Measurements from ENCODE around the gene PSMD14. TPM values are rescaled to one million over a fixed set of nuclear protein-coding genes. Genes with fewer than 3 reads are reported as not detected.
A peak's percentile ranks its signal among the peaks of the same experiment; 100 is the strongest.

The PSMD14 gene
- total RNA-seq, 1 donor from 2014 or later, result 55.2 TPM

DNA sequence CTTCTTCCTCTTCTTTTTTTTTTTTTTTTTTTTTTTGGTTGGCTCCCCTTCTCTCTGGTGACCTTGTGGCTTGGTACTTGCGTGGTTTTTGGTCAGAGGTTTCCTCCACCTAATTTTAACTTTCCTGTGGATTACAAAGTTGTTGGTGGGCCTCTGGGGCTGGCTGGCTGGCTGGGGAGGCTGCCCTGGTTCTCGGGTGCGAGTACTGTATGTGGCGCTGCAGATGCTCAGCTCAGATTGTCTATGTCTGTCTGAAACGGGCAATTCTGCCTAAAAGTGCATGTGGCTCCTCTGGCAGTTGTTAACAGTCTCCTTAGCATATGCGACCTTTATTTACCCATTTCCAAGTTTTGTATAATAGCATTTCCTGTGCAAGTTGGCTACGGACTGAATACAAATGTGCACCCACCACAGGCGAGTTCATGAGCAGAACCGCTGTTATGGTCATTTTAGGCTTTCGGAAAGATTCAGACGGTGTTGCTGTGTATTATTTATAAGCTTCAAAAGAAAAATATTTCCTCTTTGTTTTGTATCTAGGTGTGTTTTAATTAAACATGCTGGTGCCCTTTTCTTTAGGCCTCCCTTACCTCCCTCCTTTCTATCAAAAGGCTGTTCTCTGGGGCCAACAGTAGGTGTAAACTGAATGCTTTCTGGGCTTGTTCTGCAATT, 112.3 kb downstream of the PSMD14 start:
- Mint-ChIP-seq H3K4me1 (ENCODE audit: low read depth) (peaks cover 14% of the 10 kb centered on the region), H3K36me3 (ENCODE audit: insufficient read depth) (no peaks in the 10 kb centered on the region), H3K4me3 (ENCODE audit: low read depth) (no peak overlapping the region), H3K27ac (no peak overlapping the region), H3K9me3 (ENCODE audit: low read depth) (no peaks in the 10 kb centered on the region), H3K27me3 (peaks cover 96% of the 10 kb centered on the region)
- no peak for TF ChIP-seq CTCF (IDR thresholded peaks at IDR 0.05; ENCODE audit: unreplicated experiment)
- no peak for DNase-seq (ENCODE audit: low spot score, unreplicated experiment)

DNA sequence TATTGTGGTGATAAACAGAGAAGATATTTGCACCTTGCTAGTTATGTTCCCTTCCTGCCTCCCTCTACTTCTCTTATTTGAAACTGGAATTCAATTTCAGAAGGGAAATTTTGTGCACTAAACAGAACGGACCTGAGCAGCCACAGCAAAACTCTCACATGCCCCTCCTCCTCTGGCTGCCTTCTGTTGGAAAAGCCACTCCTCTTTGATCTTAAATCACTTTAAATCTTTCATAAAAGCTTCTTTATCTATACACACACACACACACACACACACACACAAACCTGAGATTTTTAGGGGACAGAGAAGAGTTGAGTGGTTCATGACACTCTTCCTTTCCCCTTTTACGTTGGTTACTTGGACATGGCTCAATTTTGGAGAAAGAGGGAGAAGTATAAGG, 113.5 kb downstream of the PSMD14 start:
- Mint-ChIP-seq H3K9me3 (ENCODE audit: low read depth) (no peaks in the 10 kb centered on the region), H3K27me3 (peaks cover 96% of the 10 kb centered on the region), H3K36me3 (ENCODE audit: insufficient read depth) (no peaks in the 10 kb centered on the region), H3K4me1 (ENCODE audit: low read depth) (peaks cover 8% of the 10 kb centered on the region), H3K27ac (no peak overlapping the region), H3K4me3 (ENCODE audit: low read depth) (no peak overlapping the region)
- no peak for DNase-seq (ENCODE audit: low spot score, unreplicated experiment)
- no peak for TF ChIP-seq CTCF (IDR thresholded peaks at IDR 0.05; ENCODE audit: unreplicated experiment)

DNA sequence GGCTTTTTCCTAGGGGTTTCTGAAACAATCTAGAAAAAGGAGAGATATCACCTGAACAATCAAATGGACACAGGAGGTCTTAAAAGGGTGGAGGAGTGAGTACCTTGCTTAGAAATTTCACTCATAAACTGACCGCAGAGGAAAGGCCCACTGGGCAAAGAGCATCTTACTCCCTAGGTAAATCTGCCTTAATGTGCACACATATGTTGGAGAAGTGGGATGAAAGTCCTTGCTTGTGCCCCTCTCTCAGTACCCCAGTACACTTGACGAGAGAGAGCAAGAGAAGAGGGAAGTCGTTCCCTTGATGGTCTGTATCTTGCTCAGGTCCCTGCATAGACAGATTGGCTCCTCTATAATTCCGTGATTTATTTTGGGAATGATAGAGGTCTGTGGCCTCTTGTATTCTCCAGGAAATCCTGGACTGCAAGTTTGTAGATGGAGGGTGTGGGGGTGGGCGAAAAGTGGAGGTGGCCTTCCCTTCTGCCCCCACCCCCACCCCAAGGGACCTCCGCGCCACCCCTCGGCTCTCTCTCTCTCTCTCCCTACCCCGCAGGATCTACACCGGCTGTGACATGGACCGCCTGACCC, 114.7 kb downstream of the PSMD14 start:
- Mint-ChIP-seq H3K9me3 (ENCODE audit: low read depth) (no peaks in the 10 kb centered on the region), H3K36me3 (ENCODE audit: insufficient read depth) (no peaks in the 10 kb centered on the region), H3K4me1 (ENCODE audit: low read depth) (peaks cover 5% of the 10 kb centered on the region), H3K27ac (no peak overlapping the region), H3K4me3 (ENCODE audit: low read depth) (peak overlapping the region; percentile 49), H3K27me3 (peaks cover 96% of the 10 kb centered on the region)
- DNase-seq (ENCODE audit: low spot score, unreplicated experiment), result no peak
- TF ChIP-seq CTCF (IDR thresholded peaks at IDR 0.05; ENCODE audit: unreplicated experiment), result no peak

- no peaks in the 10 kb centered on the region for H3K9me3 Mint-ChIP-seq (ENCODE audit: low read depth)
- no peak for TF ChIP-seq CTCF (IDR thresholded peaks at IDR 0.05; ENCODE audit: unreplicated experiment)
- H3K27me3 Mint-ChIP-seq, result peaks cover 93% of the 10 kb centered on the region
- H3K4me3 Mint-ChIP-seq (ENCODE audit: low read depth), result peak overlapping the region; percentile 61
- DNase-seq (ENCODE audit: low spot score, unreplicated experiment), result no peak
- H3K27ac Mint-ChIP-seq, result no peak overlapping the region
- peaks cover 5% of the 10 kb centered on the region for H3K4me1 Mint-ChIP-seq (ENCODE audit: low read depth)
- no peaks in the 10 kb centered on the region for H3K36me3 Mint-ChIP-seq (ENCODE audit: insufficient read depth)
Measured at GRCh38 chr2:161423421-161424393, 115.5 kb downstream of the PSMD14 start.

DNA sequence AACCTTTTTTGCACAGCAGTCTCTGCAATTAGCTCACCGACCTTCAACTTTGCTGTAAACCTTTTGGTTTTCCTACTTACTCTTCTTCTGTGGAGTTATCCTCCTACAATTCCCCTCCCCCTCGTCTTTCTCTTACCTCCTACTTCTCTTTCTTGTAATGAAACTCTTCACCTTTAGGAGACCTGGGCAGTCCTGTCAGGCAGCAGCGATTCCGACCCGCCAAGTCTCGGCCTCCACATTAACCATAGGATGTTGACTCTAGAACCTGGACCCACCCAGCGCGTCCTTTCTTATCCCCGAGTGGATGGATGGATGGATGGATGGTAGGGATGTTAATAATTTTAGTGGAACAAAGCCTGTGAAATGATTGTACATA, 116.2 kb downstream of the PSMD14 start:
- Mint-ChIP-seq H3K9me3 (ENCODE audit: low read depth) (no peaks in the 10 kb centered on the region), H3K4me1 (ENCODE audit: low read depth) (peaks cover 5% of the 10 kb centered on the region), H3K4me3 (ENCODE audit: low read depth) (peak overlapping the region; percentile 20), H3K36me3 (ENCODE audit: insufficient read depth) (no peaks in the 10 kb centered on the region), H3K27ac (no peak overlapping the region), H3K27me3 (peaks cover 93% of the 10 kb centered on the region)
- DNase-seq (ENCODE audit: low spot score, unreplicated experiment), result no peak
- no peak for TF ChIP-seq CTCF (IDR thresholded peaks at IDR 0.05; ENCODE audit: unreplicated experiment)

All from progenitor cell of endocrine pancreas (in vitro differentiated cells).